H7 (cell line): ENCODE measurements around the gene METRN. TPM values are rescaled to one million over a fixed set of nuclear protein-coding genes. Genes with fewer than 3 reads are reported as not detected.
"Not testable (repeated sequence)": the region's sequence is repeated elsewhere in the genome, so short reads cannot be mapped to it uniquely, and the experiment has no call there.

ENCODE experiments used
- DNase-seq: peaks from one replicate; pipeline ENCODE4 v3.0.0; 2012
- H3K27me3 ChIP-seq: 2 replicates; pipeline ENCODE4 v1.6.0; 2011; ENCODE audit warnings: mild to moderate bottlenecking, low read length; ENCODE audit not compliant: control insufficient read depth, insufficient read depth
- H3K36me3 ChIP-seq: replicated peaks from 2 replicates; pipeline ENCODE4 v1.5.1; 2011; ENCODE audit warnings: low read length; ENCODE audit not compliant: control insufficient read depth, insufficient read depth
- H3K4me3 ChIP-seq: 2 replicates; pipeline ENCODE4 v1.5.1; 2011; ENCODE audit warnings: low read depth, mild to moderate bottlenecking, control low read depth, low read length, moderate library complexity; ENCODE audit not compliant: insufficient read depth
- total RNA-seq: library from RNA; depleted of rRNA; stranded (reverse); fragments of >200 nt; shearing (Covaris generic); gene quantifications from 2 replicates; pipeline ENCODE4 v1.2.3, GENCODE V29; 2014

Gene METRN
- total RNA-seq, 1 experiment from 2014 or later = 49.6 TPM

DNA sequence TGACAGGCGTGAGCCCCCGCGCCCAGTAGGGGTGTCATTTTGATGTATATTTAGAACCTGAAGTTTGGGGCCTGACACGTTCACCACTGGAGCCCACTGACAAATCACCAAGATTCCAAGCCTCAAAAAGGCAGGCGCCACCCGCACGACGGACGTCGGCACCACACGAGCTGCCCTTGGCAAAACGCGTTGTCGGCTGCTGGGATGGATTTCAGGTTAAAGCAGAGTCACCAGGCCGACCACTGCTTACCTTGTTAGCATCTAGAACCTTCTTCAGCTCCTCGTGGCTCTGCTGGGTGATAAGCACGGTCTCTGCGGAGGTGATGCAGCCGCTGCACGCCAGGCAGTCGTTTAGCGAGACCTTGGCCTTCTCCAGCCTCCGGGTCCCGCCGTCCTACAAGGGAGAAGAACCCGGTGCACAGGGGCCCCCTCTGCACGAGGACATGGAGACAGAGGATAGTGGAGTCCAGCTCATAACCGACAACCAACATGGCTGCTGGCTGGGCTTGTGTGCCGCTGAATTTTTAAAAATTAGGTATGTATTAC is 22.1 kb downstream of the METRN start:
- Histone ChIP-seq H3K4me3 (no peak overlapping the region), H3K36me3 (peaks cover 7% of the 10 kb centered on the region)

DNA sequence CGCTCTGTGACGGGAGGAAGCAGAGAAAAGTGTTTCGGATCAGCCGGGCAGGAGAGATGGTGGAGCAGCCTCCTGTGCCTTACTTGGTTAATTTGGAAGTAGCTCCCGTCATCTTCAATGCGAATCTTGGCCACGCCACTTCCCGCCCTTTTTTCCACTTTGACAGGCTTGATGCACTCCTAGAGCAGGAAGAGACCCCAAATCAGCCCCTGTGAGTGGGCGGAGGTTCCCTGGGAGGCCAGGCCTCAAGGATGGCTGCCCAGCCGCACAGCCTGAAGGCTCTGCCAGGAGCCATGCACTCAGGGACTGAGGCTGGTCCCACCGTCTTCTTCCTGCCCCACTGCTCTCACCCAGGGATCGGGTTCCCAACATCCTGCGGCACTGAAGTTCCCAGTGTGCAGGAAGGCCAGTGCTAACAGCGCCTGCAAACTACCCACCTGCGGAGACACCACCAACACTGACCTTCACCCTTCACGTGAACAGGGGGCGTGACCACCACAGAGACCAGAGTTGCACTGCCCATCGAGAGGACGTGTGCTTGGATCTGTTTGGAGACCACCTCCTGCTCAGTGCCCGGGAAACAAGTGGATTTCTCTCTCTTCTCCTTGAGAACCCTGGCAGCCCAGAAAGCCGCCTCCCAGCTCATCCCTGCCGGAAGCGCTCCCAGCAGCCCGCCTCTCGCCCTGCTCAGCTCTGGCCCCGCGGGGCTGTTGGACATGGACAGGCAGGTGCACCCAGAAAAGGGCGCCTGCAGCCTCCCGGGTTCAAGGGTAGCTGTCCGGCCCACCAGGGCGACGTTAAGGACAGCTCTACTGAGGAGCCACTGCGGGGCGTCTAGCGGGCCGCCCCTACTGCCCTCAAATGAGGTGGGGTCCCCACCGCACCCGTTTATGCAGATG is 24.9 kb downstream of the METRN start:
- H3K36me3 ChIP-seq = peaks cover 3% of the 10 kb centered on the region
- no peak for DNase-seq
- peak overlapping the region; percentile 81 for H3K4me3 ChIP-seq
- no peaks in the 10 kb centered on the region for H3K27me3 ChIP-seq

More for the DNA sequence above, 22.1 kb downstream of the METRN start:
- no peaks in the 10 kb centered on the region for H3K27me3 ChIP-seq
- DNase-seq = no peak

DNA sequence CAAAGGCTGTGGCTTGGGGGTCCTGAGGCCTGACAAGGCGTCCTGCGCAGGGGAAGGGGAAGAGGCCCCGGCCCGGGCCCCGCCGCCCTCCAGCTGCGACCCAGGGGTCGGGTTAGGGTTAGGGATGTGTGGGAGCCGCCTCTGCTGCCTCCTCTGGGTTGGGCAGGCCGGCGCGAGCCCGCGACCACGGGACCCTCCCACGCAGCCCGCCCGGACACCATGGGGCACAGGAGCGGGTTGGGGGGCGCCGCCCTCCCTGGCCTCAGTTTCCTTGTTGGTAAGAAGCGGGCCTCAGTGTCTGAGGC is 25.5 kb downstream of the METRN start:
- peak; percentile 87 for DNase-seq

DNA sequence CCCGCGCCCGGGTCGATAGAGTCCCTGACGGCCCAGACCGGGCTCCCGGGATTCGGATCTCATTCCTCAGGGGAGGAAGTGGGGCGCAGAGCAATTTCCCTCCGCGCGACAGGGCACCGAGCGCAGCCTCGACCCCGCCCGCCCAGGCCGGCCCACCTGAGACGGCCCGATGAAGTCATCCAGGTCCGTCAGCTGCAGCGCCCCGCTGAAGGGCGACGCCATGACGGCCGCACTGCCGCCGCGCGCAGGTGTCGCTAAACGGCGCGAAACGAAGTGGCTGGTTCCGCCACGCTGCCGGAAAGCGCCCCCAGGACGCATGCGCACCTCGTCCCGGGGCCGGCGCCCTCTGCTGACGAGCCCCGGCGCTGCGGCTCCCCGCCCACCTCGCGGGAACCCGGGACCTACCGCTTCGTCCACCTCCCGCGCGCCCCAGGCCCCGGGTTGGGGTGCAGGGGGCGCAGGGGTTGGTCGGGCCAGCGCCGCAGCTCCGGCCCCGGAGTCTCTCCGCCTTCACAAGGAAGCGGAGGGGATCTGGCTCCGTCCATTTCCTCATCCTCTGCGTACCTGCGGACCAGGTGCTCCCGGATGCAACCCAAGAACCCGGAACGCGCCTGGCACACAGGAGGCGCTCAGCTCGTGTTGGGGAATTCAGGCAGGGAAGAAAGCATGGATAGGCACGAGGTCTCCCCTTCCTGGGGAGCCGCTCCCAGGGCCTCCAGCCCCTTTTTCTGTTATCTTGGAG is 26.0 kb downstream of the METRN start, which contains the start of gene CIAO3:
CIAO3 (minus strand) TSS at position 234 of the 742 bp plus-strand sequence; CDS start at position 222, 12 bp downstream.
- H3K36me3 ChIP-seq = peaks cover 2% of the 10 kb centered on the region
- DNase-seq = peak; percentile 100
- H3K4me3 ChIP-seq = peak within 1 kb of the TSS; percentile 81
- H3K27me3 ChIP-seq = no peaks in the 10 kb centered on the region

More for the DNA sequence above, 25.5 kb downstream of the METRN start:
- Histone ChIP-seq H3K4me3 (peak overlapping the region; percentile 81), H3K27me3 (no peaks in the 10 kb centered on the region), H3K36me3 (peaks cover 3% of the 10 kb centered on the region)

DNA sequence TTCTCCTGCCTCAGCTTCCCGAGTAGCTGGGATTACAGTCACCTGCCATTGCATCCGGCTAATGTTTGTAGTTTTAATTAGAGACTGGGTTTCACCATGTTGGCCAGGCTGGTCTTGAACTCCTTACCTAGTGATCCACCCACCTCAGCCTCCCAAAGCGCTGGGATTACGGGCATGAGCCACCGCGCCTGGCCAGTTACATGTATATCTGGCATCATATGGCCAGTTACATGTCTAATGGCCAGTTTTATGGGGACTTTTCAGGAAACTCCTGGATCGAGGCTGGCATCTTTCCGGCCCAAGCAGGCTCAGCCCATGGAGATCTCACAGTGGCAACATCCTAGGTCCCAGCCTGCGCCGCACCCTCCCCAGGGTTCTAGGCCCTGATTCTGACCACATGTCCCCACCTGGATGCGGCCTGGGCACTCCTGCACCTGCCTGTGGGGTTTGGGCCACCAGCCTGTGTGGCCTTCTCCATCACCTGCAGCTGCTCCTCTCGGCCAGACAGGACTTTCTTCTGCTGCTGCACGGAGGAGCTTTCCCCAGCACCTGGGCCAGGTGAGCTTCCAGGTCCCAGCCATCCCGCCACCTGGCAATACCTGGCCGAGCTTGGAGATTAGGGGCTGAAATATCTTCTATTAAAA is 27.2 kb downstream of the METRN start:
- DNase-seq = no peak
- Histone ChIP-seq H3K4me3 (no peak overlapping the region), H3K36me3 (no peaks in the 10 kb centered on the region; the same call in 1 of the 2 replicates), H3K27me3 (no peaks in the 10 kb centered on the region)

DNA sequence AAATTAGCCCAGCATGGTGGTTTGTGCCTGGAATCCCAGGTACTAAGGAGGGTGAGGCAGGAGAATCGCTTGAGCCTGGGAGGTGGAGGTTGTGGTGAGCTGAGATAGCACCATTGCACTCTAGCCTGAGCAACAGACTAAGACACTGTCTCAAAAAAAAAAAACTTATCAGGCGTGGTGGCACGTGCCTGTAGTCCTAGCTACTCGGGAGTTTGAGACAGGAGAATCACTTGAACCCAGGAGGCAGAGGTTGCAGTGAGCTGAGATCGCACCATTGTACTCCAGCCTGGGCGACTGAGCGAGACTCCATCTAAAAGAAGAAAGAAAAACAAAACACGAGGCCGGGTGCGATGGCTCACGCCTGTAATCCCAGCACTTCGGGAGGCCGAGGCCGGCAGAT is 28.0 kb downstream of the METRN start:
- H3K4me3 ChIP-seq, DNase-seq, H3K36me3 ChIP-seq, H3K27me3 ChIP-seq: not testable (repeated sequence)

DNA sequence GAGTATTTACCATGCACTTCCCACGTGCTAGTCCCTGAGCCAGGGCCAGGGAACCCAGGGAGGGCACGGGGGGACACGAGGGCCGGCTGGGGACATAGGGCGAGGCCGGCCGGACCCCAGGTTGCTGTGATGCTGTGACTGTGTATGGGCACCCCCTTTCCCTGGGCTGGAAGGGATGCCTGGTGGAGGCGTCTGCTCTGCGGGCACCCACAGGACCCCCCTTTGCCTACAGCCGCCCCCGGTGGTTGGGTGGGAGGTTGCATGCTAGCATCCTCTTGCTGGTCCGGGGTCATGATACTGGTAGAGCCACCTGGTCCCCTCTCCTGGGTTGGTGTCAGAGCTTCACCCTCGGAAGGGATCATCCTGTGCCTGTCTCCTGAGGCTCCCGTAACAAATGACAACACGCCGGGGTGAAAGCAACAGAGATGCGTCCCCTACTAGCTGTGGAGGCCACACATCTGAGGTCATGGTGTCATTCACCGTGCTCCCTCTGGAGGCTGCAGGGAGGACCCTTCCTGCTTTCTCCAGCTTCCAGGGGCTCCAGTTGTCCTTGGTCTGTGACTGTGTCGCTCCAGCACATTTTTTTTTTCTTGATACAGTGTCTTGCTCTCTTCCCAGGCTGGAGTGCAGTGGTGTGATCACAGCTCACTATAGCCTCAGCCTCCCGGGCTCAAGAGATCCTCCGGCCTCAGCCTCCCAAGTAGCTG is 29.0 kb downstream of the METRN start:
- Histone ChIP-seq H3K27me3 (no peaks in the 10 kb centered on the region), H3K36me3 (no peaks in the 10 kb centered on the region), H3K4me3 (no peak overlapping the region)
- peak; percentile 83 for DNase-seq

DNA sequence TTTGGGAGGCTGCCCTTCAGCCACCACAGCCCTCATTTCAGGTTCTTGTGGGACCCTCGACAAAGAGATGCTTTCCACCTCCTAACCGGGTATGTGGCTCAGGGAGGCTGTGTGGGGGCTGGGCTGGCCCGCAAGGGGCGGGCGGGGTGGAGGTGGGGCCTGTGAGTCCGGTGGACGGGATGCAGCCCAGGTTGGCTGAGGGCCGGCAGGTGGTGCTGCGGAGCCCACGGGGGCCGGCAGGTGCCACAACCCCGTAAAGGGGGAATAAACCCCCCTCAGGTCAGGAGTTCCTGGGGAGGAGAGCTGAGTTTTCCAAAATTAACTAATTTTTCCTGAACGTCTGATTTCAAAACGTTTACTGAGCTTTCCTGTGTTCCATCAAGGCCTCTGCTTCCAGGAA is 30.8 kb downstream of the METRN start:
- H3K4me3 ChIP-seq = no peak overlapping the region
- H3K36me3 ChIP-seq = no peaks in the 10 kb centered on the region
- H3K27me3 ChIP-seq = no peaks in the 10 kb centered on the region
- peak; percentile 99 for DNase-seq

DNA sequence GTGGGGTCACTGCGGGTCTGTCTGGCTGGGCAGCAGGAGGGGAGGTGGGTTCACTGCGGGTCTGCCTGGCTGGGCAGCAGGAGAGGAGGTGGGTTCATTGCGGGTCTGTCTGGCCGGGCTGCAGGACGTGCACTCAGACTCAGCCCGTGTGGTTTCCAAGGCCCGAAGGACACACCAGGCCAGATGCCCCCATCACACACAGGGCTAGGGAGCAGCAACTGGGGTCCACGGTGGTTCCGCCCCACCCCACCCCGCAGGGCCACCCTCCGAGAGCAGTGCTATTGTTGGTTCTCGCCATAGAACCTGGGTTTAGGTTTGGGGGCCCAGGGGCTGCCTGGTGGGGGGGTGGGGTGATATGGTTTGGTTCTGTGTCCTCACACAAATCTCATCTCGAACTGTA is 31.7 kb downstream of the METRN start:
- Histone ChIP-seq H3K36me3 (no peaks in the 10 kb centered on the region), H3K27me3 (no peaks in the 10 kb centered on the region), H3K4me3 (no peak overlapping the region)
- DNase-seq = no peak

DNA sequence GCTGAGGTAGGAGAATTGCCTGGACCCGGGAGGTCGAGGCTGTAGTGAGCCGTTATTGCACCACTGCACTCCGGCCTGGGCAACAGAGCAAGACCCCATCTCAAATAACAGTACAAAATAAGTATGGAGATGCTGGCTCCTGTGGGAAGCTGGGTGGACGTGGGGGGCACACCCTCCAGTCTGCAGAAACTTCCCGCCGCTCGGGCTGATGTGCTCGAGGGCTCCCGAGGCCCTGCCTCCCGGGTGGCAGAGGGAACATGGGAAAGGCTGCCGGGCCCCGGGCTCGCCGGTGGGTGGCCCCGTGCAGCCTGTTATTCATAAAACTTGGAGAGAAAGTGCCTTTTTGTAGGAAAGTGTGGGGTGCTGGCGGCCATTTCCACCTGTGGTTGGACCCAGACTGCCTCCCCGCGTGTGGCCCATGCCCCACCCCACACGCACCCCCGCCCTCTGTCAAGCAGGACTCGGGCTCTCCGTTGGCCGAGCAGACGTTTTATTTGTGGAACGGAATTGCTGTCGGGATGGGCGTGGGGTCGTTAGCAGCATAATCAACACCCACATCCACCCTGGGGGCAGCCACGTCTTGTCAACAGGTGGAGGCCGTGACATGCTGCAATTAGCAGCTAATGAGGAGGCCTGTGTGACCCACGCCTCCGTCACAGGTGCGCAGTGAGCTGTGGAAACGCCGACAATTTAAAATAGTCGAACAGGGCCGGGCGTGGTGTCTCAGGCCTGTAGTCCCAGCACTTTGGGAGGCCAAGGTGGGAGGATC is 33.2 kb downstream of the METRN start:
- DNase-seq = no peak
- H3K27me3 ChIP-seq = no peaks in the 10 kb centered on the region
- H3K36me3 ChIP-seq = no peaks in the 10 kb centered on the region
- no peak overlapping the region for H3K4me3 ChIP-seq

DNA sequence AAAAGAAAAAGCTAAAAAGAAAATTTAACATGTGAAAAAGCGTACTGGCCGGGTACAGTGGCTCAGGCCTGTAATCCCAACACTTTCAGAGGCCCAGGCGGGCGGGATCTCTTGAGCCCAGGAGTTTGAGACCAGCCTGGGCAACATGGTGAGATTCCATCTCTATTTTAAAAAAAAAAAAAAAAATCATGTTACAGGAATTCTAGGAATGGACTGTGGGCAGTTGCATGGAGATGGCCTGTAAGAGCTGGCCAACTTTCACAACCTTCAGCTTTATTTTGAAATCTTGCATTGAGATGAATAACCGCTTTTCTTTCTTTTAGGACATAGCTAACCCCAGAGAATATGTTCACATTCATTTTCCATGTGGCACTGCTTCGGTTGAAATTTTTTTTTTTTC is 34.1 kb downstream of the METRN start:
- Histone ChIP-seq H3K27me3 (no peaks in the 10 kb centered on the region), H3K4me3 (no peak overlapping the region), H3K36me3 (no peaks in the 10 kb centered on the region)
- no peak for DNase-seq

DNA sequence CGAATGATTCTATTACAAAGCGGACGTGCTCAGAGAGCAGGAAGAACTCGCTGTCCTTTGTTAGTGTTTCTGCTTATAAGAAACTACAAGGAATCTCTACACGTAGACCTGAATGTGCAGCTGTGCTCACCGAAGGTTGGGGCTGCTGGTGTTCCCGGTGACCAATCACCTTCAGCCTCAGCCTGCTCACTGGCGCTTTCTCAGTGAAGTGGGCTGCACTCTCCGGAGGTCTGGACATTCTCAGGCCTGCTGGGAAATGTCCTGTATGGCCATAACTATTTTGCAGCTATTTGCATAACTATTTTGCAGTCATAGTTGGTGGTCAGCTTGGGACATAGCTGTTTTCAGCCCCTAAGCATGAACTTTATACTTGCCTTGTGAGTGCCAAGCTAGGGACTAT is 35.6 kb downstream of the METRN start:
- DNase-seq = no peak
- Histone ChIP-seq H3K27me3 (no peaks in the 10 kb centered on the region), H3K36me3 (no peaks in the 10 kb centered on the region), H3K4me3 (no peak overlapping the region)

DNA sequence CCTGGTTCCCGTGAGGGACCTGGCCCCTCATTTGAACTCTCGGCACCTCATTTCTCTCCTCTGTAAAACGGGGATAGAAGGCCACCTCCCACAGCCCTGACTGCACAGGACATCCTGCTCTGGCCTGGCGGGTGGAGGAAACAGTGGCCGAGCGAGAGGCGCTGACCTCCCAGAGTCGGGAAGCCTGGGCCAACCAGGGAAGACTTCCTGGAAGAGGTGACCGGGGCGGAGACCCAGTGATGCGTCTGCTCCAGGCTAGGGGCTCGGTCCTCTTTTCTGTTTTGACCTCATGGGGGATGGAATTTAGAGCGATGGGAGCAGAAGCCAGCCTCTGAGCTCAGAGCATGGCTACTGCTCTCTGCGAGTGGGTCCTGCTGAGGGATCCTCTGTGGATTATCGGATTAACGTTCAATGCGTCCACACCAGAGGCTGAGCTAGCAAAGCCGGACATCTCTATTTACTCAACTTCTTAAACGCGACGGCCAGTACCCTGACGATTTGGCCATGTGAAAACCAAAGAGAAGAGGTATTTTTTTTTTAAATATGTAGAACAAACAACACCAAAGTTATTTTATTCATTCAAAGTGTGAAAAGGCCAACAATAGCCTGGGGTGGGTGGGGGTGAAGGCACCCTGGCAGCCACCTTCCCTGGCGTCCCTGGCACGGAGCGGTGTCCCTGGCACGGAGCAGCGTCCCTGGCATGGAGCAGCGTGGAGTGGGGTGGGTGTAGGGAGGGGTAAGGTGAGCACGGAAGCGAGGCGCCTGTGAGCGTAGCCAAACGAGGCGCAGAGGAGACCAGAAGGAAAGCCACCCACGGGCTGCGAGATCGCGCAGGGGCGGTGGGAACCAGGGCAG is 36.5 kb downstream of the METRN start:
- Histone ChIP-seq H3K36me3 (no peaks in the 10 kb centered on the region), H3K4me3 (no peak overlapping the region), H3K27me3 (no peaks in the 10 kb centered on the region)
- DNase-seq = no peak
